Measurements from ENCODE around the gene ANXA8L1.
"Not testable (repeated sequence)": the region's sequence is repeated elsewhere in the genome, so short reads cannot be mapped to it uniquely, and the experiment has no call there.

The ANXA8L1 gene, protein sequence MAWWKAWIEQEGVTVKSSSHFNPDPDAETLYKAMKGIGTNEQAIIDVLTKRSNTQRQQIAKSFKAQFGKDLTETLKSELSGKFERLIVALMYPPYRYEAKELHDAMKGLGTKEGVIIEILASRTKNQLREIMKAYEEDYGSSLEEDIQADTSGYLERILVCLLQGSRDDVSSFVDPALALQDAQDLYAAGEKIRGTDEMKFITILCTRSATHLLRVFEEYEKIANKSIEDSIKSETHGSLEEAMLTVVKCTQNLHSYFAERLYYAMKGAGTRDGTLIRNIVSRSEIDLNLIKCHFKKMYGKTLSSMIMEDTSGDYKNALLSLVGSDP

DNA sequence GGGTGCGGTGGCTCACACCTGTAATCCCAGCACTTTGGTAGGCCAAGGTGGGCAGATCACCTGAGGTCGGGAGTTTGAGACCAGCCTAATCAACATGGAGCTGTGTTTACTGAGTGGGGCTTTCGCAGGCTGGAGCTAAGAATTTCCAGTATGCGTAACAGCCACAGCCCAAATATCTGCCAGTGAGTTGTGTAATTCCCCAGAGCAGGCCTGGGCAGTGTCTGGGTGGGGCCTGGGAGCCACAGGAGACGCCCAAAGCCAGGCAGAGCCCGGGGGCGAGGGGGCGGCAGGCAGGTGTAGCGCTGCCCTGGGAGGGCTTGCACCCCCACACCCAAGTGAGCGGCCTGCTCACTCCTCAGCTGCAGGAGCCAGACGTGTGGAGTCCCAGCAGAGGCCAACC lies at the start of gene ANXA8L1:
ANXA8L1 (plus strand) TSS at position 371 of the 400 bp plus-strand sequence. CDS start 76 bp downstream, outside the sequence.
- not testable (repeated sequence) for DNase-seq (ENCODE audit: low read depth in 2 of 2); H3K4me3 ChIP-seq (replicated peaks in 1 of 2; ENCODE audit: low read depth in 2 of 2, low read length in 2 of 2)

DNA sequence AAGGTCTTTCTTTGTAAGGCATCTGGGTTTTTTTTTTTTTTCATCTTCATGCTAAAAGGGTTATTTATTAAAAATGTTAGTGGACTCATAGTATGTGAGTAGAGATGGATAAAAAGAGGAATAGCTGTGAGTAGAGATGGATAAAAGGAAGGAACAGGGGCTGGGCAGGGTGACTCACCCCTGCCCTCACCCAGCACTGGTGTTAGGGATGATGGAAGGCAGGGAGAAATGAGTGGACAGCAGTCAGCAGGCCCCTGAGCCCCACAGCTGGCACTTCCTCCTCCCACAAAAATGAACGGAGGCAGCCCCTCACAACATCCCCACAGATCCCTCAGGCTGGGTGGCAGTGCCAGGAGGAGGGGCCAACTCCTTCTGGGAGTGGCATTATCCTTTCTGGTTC lies 49.5 kb upstream of the ANXA8L1 start:
- TF ChIP-seq, protein P1, sequence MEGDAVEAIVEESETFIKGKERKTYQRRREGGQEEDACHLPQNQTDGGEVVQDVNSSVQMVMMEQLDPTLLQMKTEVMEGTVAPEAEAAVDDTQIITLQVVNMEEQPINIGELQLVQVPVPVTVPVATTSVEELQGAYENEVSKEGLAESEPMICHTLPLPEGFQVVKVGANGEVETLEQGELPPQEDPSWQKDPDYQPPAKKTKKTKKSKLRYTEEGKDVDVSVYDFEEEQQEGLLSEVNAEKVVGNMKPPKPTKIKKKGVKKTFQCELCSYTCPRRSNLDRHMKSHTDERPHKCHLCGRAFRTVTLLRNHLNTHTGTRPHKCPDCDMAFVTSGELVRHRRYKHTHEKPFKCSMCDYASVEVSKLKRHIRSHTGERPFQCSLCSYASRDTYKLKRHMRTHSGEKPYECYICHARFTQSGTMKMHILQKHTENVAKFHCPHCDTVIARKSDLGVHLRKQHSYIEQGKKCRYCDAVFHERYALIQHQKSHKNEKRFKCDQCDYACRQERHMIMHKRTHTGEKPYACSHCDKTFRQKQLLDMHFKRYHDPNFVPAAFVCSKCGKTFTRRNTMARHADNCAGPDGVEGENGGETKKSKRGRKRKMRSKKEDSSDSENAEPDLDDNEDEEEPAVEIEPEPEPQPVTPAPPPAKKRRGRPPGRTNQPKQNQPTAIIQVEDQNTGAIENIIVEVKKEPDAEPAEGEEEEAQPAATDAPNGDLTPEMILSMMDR (IDR thresholded peaks at IDR 0.05; ENCODE audit: low read depth, low read length): no peak
- DNase-seq (ENCODE audit: low read depth in 2 of 2): no peak
- no peak overlapping the region for H3K4me3 ChIP-seq (replicated peaks in 1 of 2; ENCODE audit: low read depth in 2 of 2, low read length in 2 of 2)

DNA sequence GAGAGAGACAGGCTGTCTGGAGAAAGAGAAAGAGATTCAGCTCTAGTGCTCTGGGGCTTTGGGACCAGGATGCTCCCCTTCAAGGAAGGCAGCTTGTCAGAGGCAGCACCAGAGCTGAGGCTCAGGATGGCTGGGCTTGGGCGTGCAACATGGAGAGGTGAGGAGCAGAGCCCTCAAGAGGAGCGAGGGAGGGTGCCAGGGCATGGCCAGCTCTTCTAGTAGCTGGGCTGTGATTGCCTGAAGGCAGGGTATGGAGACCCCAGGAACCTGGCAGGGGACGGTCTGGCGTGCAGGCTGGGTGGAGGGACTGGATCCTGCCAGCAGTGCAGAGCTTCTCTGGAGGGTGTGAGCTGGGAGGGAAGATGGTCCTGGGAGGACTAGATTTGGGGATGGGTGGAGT lies 48.6 kb upstream of the ANXA8L1 start:
- TF ChIP-seq, protein P1 (IDR thresholded peaks at IDR 0.05; ENCODE audit: low read depth, low read length): no peak
- no peak for DNase-seq (ENCODE audit: low read depth in 2 of 2)
- H3K4me3 ChIP-seq (replicated peaks in 1 of 2; ENCODE audit: low read depth in 2 of 2, low read length in 2 of 2): no peak overlapping the region

DNA sequence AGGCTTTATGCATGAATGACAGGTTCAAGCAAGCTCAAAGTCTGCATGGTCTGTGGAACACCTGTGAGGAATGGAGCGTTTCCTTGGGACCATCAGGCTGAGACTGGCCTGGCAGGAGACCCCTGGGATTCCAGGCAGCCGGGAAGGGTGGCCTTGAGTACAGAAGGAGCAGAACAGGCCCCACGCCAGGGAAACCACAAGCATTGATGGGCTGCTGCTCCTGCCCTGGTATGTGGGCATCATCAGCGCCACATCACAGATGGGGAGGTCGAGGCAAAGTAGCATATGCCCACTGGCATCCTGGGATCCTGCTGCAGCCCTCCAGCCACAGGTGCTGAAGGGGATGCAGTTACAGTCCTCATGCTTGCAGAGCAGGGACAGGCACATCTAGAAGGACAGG lies 47.9 kb upstream of the ANXA8L1 start:
- H3K4me3 ChIP-seq (replicated peaks in 1 of 2; ENCODE audit: low read depth in 2 of 2, low read length in 2 of 2): no peak overlapping the region
- no peak for DNase-seq (ENCODE audit: low read depth in 2 of 2)

DNA sequence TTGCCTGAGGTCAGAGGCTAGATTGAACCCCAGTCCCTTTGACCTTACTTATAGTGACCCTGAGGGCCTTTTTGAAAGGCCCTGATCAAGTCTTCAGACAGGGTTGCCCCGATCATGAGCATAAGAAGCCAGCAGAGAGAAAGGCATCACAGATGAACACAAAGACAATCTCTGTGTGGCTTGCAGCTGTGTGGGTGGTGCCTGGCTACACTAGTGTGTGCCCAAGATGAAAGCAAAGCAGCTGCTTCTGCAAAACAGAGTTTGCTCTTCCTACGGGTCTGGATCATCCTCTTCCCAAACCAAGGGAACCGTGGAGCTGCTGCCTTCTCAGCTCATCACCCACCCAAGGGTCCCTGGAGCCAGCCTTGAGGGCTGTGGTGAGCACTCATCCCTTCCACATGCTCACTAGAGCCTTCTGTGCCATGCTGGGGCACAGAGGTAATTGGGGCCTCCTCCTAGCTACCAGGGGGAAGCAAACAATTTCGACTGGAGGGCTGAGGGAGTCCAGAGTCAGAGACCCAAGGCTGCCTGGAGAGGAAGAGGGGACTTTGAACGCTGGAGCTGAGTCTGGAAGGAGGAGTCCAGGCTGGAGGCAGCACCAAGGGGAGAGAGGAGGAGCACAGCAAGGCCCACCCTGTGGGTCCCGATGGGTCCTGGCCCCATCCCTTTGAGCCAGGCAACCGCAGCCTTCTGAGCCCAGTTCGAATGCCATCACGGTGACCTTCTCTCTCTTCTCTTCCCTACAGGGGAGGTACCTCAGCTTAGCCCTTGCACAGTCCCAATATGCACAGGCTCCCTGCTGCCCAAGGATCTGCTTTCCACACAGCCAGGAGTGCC lies 46.5 kb upstream of the ANXA8L1 start:
- TF ChIP-seq, protein P1 (IDR thresholded peaks at IDR 0.05; ENCODE audit: low read depth, low read length): no peak
- DNase-seq (ENCODE audit: low read depth in 2 of 2): no peak
- no peak overlapping the region for H3K4me3 ChIP-seq (replicated peaks in 1 of 2; ENCODE audit: low read depth in 2 of 2, low read length in 2 of 2)

More for the DNA sequence above, 47.9 kb upstream of the ANXA8L1 start:
- TF ChIP-seq, protein P1 (IDR thresholded peaks at IDR 0.05; ENCODE audit: low read depth, low read length): no peak

DNA sequence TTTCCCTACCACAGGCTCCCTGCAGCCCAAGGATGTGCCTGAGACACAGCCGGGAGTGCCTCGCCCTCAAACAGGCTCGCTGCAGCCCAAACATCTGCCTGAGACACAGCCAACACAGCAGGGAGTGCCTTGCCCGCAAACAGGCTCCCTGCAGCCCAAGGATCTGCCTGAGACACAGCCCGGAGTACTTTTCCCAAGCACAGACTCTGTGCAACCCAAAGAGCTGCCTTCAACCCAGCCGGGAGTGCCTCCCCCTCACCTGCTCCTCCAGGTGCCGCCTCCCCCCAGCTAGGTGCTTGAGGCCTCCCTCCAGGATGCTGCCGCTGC lies 45.9 kb upstream of the ANXA8L1 start:
- TF ChIP-seq, protein P1 (IDR thresholded peaks at IDR 0.05; ENCODE audit: low read depth, low read length): no peak
- H3K4me3 ChIP-seq (replicated peaks in 1 of 2; ENCODE audit: low read depth in 2 of 2, low read length in 2 of 2): no peak overlapping the region
- no peak for DNase-seq (ENCODE audit: low read depth in 2 of 2)

DNA sequence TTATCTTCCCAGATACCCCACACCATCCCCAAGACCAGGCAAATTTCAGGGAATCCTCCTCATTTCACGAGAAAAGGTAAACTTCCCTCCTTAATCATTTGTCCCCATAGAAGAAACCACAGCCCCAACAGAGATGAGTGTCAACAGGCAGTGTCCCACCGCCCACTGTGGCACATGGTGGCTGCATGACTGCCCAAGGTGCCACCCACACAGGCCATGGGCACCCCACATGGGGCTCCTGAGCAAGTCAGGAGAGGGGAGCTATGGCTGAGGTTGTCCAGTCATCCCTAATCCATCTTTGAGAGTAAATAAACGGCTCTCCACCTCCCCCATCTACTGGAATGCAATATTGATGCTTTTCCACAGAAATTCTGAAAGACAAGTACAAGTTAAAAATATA lies 44.7 kb upstream of the ANXA8L1 start:
- TF ChIP-seq, protein P1 (IDR thresholded peaks at IDR 0.05; ENCODE audit: low read depth, low read length): no peak
- H3K4me3 ChIP-seq (replicated peaks in 1 of 2; ENCODE audit: low read depth in 2 of 2, low read length in 2 of 2): no peak overlapping the region
- no peak for DNase-seq (ENCODE audit: low read depth in 2 of 2)

DNA sequence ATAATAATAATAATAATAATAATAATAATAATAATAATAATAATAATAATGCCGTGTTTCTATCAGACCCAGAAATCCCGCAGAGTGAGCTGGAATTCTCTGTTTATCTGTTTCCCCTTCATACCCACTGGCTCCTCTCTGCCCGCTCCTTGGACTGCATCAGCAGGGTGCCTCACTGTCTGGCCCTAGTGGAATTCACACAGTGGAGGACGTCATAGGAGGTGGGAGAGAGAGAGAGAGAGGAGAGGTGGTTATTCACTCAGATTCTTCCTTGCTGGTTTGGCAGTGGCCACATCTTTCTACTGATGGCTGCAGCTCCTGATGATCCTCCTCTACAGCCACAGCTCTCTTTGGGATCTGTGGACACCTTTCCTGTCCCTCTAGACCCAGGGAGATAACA lies 10.1 kb upstream of the ANXA8L1 start:
- not testable (repeated sequence) for DNase-seq (ENCODE audit: low read depth in 2 of 2); H3K4me3 ChIP-seq (replicated peaks in 1 of 2; ENCODE audit: low read depth in 2 of 2, low read length in 2 of 2)

DNA sequence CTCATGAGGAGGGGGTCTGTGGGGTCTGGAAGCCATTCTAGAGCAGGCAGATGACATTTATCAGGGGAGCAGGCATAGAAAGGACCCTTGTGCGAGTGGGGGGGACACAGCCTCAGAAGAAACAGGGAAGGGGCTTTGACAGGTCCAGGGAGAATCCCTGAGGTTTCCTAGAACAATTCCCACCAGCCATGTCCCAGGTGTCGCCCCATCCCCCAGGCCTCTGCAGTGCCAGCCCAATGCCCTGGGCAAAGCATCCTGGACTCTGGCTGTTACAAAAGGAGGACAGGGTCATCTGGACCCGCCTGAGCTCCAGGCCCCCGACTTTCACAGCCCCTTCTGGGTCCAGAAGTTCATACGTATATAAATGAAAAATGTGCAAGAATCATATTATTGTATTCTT lies 8.4 kb upstream of the ANXA8L1 start:
- not testable (repeated sequence) for DNase-seq (ENCODE audit: low read depth in 2 of 2); H3K4me3 ChIP-seq (replicated peaks in 1 of 2; ENCODE audit: low read depth in 2 of 2, low read length in 2 of 2)

DNA sequence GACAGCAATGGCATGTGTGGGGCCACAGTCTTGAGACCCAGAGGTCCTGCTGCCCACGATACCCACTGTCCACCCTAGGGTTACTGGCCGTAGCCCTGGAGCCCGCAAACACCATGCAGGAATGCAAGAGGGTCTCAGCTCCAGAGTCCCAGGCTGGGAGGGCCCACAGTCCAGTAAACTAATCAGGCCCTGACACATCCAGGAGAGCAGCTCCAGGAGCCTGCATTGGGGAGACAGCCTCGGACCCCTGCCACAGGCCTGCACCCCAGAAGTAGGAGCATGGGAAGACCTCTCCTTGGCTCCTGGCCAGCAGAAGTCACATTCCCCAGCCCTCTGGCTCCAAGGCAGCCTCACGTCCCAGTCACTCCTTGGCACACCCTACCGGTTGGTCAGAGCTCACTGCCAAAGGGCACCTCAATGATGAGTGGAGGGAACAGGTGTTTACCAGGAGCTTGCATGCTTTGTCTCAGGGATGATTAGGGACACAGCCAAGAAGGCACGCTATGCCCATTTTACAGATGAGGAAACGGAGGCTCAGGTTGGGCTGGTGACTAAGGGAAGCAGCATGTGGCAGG lies 7.8 kb upstream of the ANXA8L1 start:
- not testable (repeated sequence) for DNase-seq (ENCODE audit: low read depth in 2 of 2); H3K4me3 ChIP-seq (replicated peaks in 1 of 2; ENCODE audit: low read depth in 2 of 2, low read length in 2 of 2)

All from cardiac fibroblast (primary cell).